Activated naive CD8-positive, alpha-beta T cell (primary cell): ENCODE data around the gene PLEKHG3.
A peak's percentile ranks its signal among the peaks of the same experiment; 100 is the strongest.
"Not testable (repeated sequence)": the region's sequence is repeated elsewhere in the genome, so short reads cannot be mapped to it uniquely, and the experiment has no call there.

Experiments used
- H3K27ac Mint-ChIP-seq: one replicate; pipeline ENCODE4 v1.8.0; 2021; ENCODE audit warnings: mixed read lengths
- H3K27me3 Mint-ChIP-seq: one replicate; pipeline ENCODE4 v1.8.0; 2021; ENCODE audit warnings: mixed read lengths
- H3K36me3 Mint-ChIP-seq: one replicate; pipeline ENCODE4 v1.8.0; 2021; ENCODE audit warnings: mixed read lengths
- H3K4me1 Mint-ChIP-seq: one replicate; pipeline ENCODE4 v1.8.0; 2021; ENCODE audit warnings: low read depth, mixed read lengths
- H3K4me3 Mint-ChIP-seq: one replicate; pipeline ENCODE4 v1.8.0; 2021; ENCODE audit warnings: mild to moderate bottlenecking, mixed read lengths
- H3K9me3 Mint-ChIP-seq: one replicate; pipeline ENCODE4 v1.8.0; 2021; ENCODE audit warnings: low read depth, mixed read lengths

The PLEKHG3 gene

DNA sequence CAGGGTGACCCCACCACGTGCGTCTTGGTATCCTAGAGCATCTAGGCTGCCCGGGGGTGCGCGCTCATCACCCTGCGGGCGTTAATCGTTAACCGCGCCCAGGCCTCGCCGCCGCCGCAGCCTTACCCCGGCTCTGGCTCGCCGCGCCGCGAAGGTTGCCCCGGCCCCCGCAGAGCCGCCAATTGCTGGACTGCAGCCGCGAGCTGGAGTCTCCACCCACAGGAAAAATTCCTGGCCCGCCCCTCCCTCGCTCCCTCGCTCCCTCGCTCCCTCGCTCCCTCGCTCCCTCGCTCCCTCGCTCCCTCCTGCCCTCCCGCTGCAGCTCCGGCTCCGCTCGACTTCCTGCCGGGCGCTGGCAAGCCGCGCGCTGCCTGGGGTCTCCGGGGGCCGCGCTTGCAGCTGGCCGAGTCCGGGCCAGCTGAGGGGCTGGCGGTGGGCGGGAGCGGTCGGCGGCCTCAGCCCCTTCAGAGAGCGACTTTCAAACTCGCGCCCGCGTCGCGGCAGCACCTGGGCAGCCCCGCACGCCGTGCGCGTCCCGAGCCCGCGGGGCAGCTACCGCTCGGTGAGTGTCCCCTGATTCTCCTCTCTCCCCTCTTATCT lies at the start of gene PLEKHG3:
TSS of gene PLEKHG3 (plus strand) at position 282 of the 600 bp plus-strand sequence. CDS start 23,208 bp downstream, outside the sequence.
- H3K27ac Mint-ChIP-seq: no peak within 1 kb of the TSS
- no peaks in the 10 kb centered on the region for H3K36me3 Mint-ChIP-seq
- no peaks in the 10 kb centered on the region for H3K9me3 Mint-ChIP-seq
- H3K4me3 Mint-ChIP-seq: peak within 1 kb of the TSS; percentile 79
- H3K27me3 Mint-ChIP-seq: peaks cover 39% of the 10 kb centered on the region
- peaks cover 41% of the 10 kb centered on the region for H3K4me1 Mint-ChIP-seq

DNA sequence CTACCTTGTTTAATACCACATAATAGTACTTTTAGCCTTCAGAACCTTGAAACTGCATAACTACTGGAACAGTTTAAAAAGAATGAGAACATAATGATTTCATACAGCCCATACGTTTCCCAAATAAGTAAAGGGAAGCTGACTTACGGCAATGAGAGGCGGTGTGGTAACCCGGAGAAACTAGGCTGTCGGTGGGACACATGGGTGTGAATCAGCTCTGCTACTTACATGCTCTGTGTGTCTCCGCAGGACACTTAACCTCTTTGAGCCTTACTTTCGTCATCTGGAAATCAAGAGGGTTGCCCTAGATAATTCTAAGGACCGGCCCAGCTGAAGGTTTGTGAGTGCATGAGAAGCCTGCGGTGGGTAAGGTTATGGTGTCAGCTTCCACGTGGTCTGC lies 49.3 kb upstream of the PLEKHG3 start:
- Mint-ChIP-seq H3K27me3 (peaks cover 10% of the 10 kb centered on the region), H3K9me3 (no peaks in the 10 kb centered on the region), H3K36me3 (no peaks in the 10 kb centered on the region), H3K4me1 (peaks cover 12% of the 10 kb centered on the region), H3K4me3 (no peak overlapping the region), H3K27ac (no peak overlapping the region)

DNA sequence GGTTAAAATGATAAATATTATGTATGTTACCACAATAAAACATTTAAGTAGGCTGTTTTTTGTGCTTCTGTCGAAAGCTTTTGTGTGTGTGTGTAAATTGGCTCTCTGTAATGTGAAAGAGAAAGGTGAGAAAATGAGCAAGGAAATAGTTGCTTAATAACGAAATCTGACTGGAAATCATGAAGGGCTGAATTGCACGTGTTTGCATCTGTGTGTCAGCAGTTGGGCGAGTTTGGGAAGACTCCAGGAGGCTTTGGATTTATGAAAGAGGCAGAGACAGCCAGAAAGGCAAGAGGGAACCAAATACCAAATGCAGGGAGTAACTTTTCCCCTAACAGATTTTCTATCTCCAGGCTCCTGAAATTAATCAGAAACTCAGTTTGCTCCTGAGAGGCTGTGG lies 47.2 kb upstream of the PLEKHG3 start:
- peaks cover 12% of the 10 kb centered on the region for H3K27me3 Mint-ChIP-seq
- H3K4me1 Mint-ChIP-seq: peaks cover 12% of the 10 kb centered on the region
- no peaks in the 10 kb centered on the region for H3K9me3 Mint-ChIP-seq
- no peak overlapping the region for H3K27ac Mint-ChIP-seq
- H3K4me3 Mint-ChIP-seq: no peak overlapping the region
- H3K36me3 Mint-ChIP-seq: no peaks in the 10 kb centered on the region

DNA sequence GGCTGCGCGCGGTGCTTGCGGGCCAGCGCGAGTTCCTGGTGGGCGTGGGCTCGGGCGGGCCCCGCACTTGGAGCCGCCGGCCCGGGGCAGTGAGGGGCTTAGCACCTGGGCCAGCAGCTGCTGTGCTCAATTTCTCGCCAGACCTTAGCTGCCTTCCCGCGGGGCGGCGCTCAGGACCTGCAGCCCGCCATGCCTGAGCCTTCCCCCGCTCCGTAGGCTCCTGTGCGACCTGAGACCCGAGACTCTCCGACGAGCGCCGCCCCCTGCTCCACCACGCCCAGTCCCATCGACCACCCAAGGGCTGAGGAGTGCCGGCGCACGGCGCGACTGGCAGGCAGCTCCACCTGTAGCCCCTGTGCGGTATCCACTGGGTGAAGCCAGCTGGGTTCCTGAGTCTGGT lies 46.0 kb upstream of the PLEKHG3 start:
- Mint-ChIP-seq H3K4me3 (no peak overlapping the region), H3K27ac (no peak overlapping the region), H3K27me3 (peaks cover 10% of the 10 kb centered on the region)

DNA sequence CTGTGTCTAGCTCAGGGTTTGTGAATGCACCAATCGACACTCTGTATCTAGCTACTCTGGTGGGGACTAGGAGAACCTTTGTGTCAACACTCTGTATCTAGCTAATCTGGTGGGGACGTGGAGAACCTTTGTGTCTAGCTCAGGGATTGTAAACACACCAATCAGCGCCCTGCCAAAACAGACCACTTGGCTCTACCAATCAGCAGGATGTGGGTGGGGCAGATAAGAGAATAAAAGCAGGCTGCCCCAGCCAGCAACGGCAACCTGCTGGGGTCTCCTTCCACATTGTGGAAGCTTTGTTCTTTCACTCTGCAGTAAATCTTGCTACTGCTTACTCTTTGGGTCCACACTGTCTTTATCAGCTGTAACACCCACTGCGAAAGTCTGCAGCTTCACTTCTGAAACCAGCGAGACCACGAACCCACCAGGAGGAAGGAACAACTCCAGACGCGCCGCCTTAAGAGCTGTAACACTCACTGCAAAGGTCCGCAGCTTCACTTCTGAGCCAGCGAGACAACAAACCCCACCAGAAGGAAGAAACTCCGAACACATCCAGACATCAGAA lies 45.4 kb upstream of the PLEKHG3 start:
- Mint-ChIP-seq H3K4me3 (peak overlapping the region; percentile 68), H3K4me1 (peaks cover 12% of the 10 kb centered on the region)
- H3K27me3 Mint-ChIP-seq, H3K36me3 Mint-ChIP-seq, H3K27ac Mint-ChIP-seq, H3K9me3 Mint-ChIP-seq: not testable (repeated sequence)

More for the DNA sequence above, 46.0 kb upstream of the PLEKHG3 start:
- Mint-ChIP-seq H3K4me1 (peaks cover 12% of the 10 kb centered on the region), H3K9me3 (no peaks in the 10 kb centered on the region), H3K36me3 (no peaks in the 10 kb centered on the region)

DNA sequence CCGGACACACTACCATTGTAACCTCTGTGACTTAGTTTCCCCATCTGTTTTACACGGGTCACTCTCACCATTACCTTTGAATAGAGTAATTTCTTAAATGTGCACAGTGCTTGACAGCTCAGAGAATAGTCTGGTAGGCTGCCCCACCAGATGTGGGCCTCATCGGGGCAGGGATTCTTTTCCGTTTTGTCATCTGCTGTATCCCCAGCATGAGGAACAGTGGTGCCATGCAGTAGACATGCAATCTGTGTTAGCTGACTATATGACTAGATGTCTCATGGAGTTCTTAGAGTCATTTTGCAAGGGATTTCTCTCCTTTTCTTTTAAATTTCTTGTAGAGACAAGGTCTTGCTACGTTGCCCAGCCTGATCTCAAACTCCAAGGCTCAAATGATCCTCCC lies 44.9 kb upstream of the PLEKHG3 start:
- Mint-ChIP-seq H3K36me3 (no peaks in the 10 kb centered on the region), H3K9me3 (no peaks in the 10 kb centered on the region), H3K27ac (no peak overlapping the region), H3K4me1 (peaks cover 9% of the 10 kb centered on the region), H3K27me3 (peaks cover 10% of the 10 kb centered on the region), H3K4me3 (peak overlapping the region; percentile 68)

DNA sequence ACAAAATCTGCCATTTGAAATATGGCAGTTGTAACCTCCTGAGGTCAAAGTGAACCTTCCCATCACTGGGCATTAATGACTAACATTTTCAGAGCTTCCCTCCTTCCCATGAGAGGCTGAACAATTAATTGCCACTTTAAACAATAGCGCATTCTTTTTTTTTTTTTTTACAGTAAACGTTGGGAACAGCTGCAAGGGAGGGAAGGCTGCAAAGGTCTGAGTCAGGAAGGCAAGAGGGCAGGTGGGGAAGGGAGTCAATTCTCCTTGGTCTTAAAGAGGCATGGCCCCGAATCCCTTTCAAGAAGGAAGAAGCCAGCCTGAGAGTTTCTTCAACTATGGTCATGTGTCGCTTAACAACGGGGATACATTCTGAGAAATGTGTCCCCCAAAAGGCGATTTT lies 41.0 kb upstream of the PLEKHG3 start:
- Mint-ChIP-seq H3K9me3 (no peaks in the 10 kb centered on the region), H3K36me3 (no peaks in the 10 kb centered on the region), H3K4me3 (no peak overlapping the region), H3K27me3 (peaks cover 10% of the 10 kb centered on the region), H3K27ac (no peak overlapping the region), H3K4me1 (peaks cover 9% of the 10 kb centered on the region)

DNA sequence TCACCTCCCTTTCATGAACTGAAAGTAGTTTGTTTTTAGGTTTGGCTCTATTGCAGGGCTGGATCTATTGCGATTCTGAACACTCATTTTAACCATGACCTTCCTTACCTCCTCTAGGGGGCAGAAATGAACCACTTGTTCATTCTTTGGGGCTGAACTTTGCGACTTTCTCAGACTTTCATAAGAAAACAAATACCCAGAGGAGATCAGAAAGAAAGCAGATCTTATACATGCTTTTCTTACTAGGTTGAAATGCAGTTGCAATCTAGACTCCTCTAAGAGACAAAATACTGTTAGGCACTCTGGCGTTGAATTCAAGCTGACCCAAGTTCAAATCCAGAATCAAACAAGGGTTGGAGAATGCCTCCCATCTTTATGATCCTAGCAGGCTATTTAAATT lies 32.6 kb upstream of the PLEKHG3 start:
- Mint-ChIP-seq H3K36me3 (no peaks in the 10 kb centered on the region), H3K27ac (no peak overlapping the region), H3K4me3 (no peak overlapping the region), H3K27me3 (no peaks in the 10 kb centered on the region), H3K4me1 (peaks cover 9% of the 10 kb centered on the region), H3K9me3 (no peaks in the 10 kb centered on the region)

DNA sequence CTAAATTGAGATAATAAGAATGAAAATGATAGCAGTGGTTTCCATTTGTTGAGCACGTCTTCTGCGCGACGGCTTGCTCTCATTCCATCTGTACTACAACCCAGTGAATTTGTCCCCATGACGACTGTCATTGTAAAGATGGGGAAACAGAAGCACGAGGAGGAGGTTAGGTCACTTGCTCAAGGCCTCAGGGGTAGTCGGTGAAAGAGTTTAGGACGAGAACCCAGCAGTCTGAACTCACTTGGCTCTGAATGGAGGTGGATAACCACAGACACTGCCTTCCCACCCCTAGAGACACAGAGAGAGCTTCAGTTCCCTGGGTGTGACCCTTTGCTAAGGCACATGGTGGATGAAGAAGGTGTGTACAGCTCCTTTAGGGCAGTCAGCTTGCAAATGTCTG lies 30.9 kb upstream of the PLEKHG3 start:
- H3K4me1 Mint-ChIP-seq: peaks cover 9% of the 10 kb centered on the region
- no peaks in the 10 kb centered on the region for H3K36me3 Mint-ChIP-seq
- H3K27me3 Mint-ChIP-seq: no peaks in the 10 kb centered on the region
- H3K4me3 Mint-ChIP-seq: no peak overlapping the region
- H3K9me3 Mint-ChIP-seq: no peaks in the 10 kb centered on the region
- no peak overlapping the region for H3K27ac Mint-ChIP-seq

DNA sequence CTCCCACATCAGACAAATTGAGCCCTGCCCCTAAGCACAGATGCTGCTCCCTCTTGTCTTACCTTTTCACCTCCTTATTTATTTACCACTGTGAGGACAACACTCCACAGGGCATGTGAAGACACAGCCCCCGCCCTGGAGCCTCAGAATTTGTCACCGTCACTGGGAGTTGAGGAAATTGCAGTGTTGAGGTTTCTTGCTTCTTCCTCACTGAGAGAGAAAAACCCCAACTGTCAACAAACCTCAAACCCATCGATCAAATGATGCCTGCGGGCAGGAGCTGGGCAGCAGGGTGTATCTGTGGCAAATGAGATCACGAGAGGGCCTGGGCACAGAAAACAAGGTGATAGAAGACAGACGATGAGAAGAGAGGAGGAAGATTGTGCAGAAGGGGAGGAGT lies 30.5 kb upstream of the PLEKHG3 start:
- Mint-ChIP-seq H3K36me3 (no peaks in the 10 kb centered on the region), H3K27me3 (no peaks in the 10 kb centered on the region), H3K9me3 (no peaks in the 10 kb centered on the region), H3K27ac (no peak overlapping the region), H3K4me1 (peaks cover 9% of the 10 kb centered on the region), H3K4me3 (no peak overlapping the region)

DNA sequence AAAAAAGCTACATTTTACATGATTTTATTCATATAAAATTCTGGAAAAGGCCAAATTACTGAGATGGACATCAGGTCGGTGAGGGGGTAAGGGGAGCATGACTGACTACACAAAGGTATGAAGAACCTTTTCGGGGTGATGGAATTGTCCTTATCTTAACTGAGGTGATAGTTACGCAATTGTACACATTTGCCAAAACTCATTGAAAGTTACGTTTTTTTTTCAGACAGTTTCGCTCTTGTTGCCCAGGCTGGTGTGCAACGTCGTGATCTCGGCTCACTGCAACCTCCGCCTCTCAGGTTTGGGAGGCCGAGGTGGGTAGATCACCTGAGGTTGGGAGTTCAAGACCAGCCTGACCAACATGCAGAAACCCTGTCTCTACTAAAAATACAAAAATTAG lies 29.4 kb upstream of the PLEKHG3 start:
- Mint-ChIP-seq H3K27ac (no peak overlapping the region), H3K4me1 (peaks cover 9% of the 10 kb centered on the region)

DNA sequence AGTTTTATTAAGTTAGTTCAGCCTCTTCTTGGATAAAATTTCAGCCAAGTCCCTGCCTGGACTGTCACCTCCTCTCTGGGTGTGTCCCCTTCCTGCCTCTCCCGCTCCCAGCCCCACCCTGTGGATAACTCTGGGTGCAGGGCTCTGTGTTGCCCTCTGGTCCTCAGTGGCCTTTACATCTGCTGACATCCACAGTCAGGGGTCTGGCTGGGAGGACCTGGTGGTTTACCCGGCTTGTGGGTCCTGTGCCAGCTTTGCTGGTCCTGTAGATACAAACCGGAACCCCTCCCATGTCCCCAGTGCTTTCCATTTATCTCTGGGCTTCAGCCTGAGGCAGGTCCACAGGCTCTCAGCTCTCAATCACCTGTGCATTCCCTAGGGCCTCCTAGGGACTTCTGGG lies 28.9 kb upstream of the PLEKHG3 start:
- no peaks in the 10 kb centered on the region for H3K36me3 Mint-ChIP-seq
- no peaks in the 10 kb centered on the region for H3K27me3 Mint-ChIP-seq
- peaks cover 9% of the 10 kb centered on the region for H3K4me1 Mint-ChIP-seq
- no peak overlapping the region for H3K4me3 Mint-ChIP-seq
- no peaks in the 10 kb centered on the region for H3K9me3 Mint-ChIP-seq
- H3K27ac Mint-ChIP-seq: no peak overlapping the region

More for the DNA sequence above, 29.4 kb upstream of the PLEKHG3 start:
- no peaks in the 10 kb centered on the region for H3K36me3 Mint-ChIP-seq
- no peaks in the 10 kb centered on the region for H3K9me3 Mint-ChIP-seq
- no peaks in the 10 kb centered on the region for H3K27me3 Mint-ChIP-seq
- H3K4me3 Mint-ChIP-seq: no peak overlapping the region

DNA sequence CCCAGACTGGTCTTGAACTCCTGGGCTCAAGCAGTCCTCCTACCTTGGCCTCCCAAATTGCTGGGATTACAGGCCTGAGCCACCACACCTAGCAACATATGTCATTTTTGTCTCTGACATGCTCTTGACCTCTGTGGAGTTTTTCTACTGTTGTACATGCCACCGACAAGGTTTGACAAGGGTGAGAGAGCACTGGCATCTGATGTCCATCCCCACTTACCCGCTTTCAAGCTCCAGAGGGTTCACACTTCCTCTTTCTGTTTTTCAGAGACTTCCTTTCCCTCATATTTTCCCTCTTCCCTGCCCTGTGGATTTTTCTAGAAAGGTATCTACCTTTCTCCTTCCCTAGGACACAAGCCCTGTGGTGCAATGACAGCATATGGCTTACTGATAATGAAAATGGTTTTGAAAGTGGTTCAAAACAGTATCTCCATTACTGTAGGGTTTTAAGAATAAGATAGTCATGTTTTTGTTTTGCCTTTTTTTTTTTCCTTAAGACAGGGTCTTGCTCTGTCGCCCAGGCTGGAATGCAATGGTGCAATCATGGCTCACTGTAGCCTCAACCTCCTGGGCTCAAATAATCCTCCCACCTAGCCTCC lies 27.7 kb upstream of the PLEKHG3 start:
- H3K27ac Mint-ChIP-seq: no peak overlapping the region
- H3K27me3 Mint-ChIP-seq: no peaks in the 10 kb centered on the region
- H3K4me1 Mint-ChIP-seq: peaks cover 9% of the 10 kb centered on the region
- H3K9me3 Mint-ChIP-seq: no peaks in the 10 kb centered on the region
- H3K36me3 Mint-ChIP-seq: no peaks in the 10 kb centered on the region
- H3K4me3 Mint-ChIP-seq: no peak overlapping the region

DNA sequence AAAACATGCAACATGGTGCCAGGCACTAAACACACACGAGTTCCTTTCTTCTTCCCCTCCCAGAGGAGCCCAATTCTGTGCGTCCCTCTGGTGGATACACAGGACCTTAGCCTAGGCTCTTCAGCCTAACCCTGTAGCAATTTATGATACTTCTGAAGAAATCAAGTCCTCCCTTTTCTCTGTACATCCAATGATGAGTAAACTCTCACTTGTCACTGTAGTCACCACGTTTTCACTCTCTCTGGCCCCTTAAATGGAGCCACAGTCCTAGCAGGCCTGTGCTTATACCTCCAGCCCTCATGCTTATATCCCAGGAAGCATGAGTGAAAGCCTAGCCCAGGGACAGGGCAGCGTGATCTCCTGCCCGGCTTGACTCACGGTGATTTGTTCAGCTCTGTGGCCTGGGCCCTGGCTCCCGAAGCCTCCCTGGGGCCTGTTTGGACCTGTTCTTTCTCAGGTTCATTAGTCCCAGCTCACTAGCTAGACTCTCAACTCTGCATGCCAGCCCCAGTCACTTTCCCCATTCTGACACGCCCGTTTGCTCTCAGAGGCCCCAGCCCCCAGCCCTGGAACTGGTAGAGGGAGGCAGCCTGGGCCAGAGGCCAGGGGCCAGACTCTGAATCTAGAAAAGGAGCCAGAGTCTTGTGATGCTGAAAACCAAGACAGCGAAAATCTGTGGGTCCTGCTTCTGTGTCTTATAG lies 24.1 kb upstream of the PLEKHG3 start:
- Mint-ChIP-seq H3K36me3 (no peaks in the 10 kb centered on the region), H3K4me3 (no peak overlapping the region), H3K27me3 (no peaks in the 10 kb centered on the region), H3K9me3 (no peaks in the 10 kb centered on the region), H3K4me1 (no peaks in the 10 kb centered on the region), H3K27ac (no peak overlapping the region)

DNA sequence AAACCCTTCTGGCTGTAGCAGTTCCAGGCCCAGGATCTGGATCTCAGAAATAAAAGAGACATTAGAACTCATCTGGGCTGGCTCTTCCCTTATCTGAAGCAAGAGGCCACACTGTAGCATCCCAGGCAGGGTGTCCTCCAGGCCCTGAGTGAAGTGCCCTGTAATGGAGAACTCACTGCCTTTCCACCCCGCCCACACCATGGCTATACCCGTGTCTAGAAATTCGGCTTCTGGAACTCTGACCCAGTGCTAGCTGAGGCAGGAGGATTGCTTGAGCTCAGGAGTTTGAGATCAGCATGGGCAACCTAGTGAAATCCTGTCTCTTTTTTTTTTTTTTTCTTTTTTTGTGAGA lies 23.5 kb upstream of the PLEKHG3 start:
- no peaks in the 10 kb centered on the region for H3K36me3 Mint-ChIP-seq
- H3K4me3 Mint-ChIP-seq: no peak overlapping the region
- H3K27ac Mint-ChIP-seq: no peak overlapping the region
- H3K9me3 Mint-ChIP-seq: no peaks in the 10 kb centered on the region
- no peaks in the 10 kb centered on the region for H3K4me1 Mint-ChIP-seq
- H3K27me3 Mint-ChIP-seq: no peaks in the 10 kb centered on the region
